Left ventricle myocardium superior (tissue), 1 donor: Measurements from ENCODE around the gene MORF4L1. TPM values are rescaled to one million over a fixed set of nuclear protein-coding genes. Genes with fewer than 3 reads are reported as not detected.
"Not testable (repeated sequence)": the region's sequence is repeated elsewhere in the genome, so short reads cannot be mapped to it uniquely, and the experiment has no call there.

Experiments
- ATAC-seq: fragments of 200-7000 bp; cut with Tn5 transposase; one replicate; pipeline ENCODE4 v1.9.1; 2020; ENCODE audit warnings: mild to moderate bottlenecking, moderate library complexity
- DNase-seq: peaks from one replicate; pipeline ENCODE4 v3.0.0-alpha.2; 2020
- intact Hi-C: fragments of 100-400 bp; cut with micrococcal nuclease; formaldehyde crosslinking; loops from one replicate; pipeline ENCODE4 v1.11.0; 2022
- total RNA-seq: library from RNA; stranded (reverse); fragmentation: NEBNext Ultra II Directional; extraction: Animal tissue kit (Norgen Biotek cat#: 25700); gene quantifications from one replicate; pipeline ENCODE4 v1.2.1, GENCODE V29; 2021
- donor health status: DM: no; HTN: yes; CAD: no; lungs with severe emphysema.

The MORF4L1 gene
- total RNA-seq, 1 donor from 2014 or later = 343 TPM

GRCh38 chr15:78889000-78889399 is 16.3 kb downstream of the MORF4L1 start:
- intact Hi-C loops = no loop called here
- no peak for ATAC-seq
- no peak for DNase-seq

- ATAC-seq = no peak
- DNase-seq = no peak
- intact Hi-C loops = no loop called here
These were observed 20.8 kb downstream of the MORF4L1 start for GRCh38 chr15:78893538-78893937.

DNA sequence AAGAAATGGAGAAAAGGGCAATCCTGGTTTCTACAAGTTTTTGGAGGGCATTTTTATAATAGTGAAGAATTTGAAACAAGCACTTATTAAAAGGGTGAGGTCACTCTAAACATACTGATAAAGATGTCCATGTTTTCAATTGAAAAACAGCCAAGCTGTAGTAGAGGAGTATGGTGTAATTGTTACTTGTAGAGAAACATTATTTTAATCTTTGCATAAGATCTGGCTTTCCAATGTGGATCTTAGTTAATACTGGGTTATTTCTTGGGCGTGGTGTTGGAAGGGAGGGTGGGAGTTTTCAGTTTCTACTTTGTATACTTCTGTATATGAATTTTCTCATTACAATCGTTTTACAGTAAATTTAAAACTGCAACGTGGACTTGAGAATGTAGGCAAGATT is 22.8 kb downstream of the MORF4L1 start:
- ATAC-seq (no peak), DNase-seq (no peak)

GRCh38 chr15:78898540-78898939 is 25.9 kb downstream of the MORF4L1 start:
- intact Hi-C loops = no loop called here
- ATAC-seq (no peak), DNase-seq (no peak)

More for the DNA sequence above, 22.8 kb downstream of the MORF4L1 start:
- intact Hi-C loops = no loop called here

DNA sequence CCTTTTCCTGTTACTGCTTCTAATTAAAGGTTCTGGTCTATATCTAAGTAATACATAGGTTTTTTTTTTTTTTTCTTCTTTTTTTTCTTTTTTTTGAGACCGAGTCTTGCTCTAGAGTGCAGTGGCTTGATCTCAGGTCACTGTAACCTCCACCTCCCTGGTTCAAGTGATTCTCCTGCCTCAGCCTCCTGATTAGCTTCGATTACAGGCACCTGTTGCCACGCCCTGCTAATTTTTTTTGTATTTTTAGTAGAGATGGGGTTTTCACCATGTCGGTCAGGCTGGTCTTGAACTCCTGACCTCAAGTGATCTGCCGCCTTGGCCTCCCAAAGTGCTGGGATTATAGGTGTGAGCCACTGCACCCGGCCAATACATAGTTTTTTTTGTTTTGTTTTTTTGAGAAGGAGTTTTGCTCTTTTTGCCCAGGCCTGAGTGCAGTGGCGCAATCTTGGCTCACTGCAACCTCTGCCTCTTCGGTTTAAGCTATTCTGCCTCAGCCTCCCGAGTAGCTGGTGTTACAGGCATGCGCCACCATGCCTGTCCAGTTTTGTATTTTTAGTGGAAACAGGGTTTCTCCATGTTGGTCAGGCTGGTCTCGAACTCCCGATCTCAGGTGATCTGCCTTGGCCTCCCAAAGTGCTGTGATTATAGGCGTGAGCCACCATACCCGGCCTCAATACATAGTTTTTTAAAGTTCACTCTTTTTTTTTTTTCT is 28.3 kb downstream of the MORF4L1 start:
- intact Hi-C loops, ATAC-seq, DNase-seq: not testable (repeated sequence)

- ATAC-seq, DNase-seq, intact Hi-C loops: not testable (repeated sequence)
These were observed 29.8 kb downstream of the MORF4L1 start for GRCh38 chr15:78902281-78903032.

- ATAC-seq (no peak), DNase-seq (no peak)
- intact Hi-C loops = no loop called here
These were observed 32.1 kb downstream of the MORF4L1 start for GRCh38 chr15:78904599-78905358.

- ATAC-seq (peak; percentile 58), DNase-seq (no peak)
- intact Hi-C loops = no loop called here
These were observed 33.6 kb downstream of the MORF4L1 start for GRCh38 chr15:78906316-78906620.

DNA sequence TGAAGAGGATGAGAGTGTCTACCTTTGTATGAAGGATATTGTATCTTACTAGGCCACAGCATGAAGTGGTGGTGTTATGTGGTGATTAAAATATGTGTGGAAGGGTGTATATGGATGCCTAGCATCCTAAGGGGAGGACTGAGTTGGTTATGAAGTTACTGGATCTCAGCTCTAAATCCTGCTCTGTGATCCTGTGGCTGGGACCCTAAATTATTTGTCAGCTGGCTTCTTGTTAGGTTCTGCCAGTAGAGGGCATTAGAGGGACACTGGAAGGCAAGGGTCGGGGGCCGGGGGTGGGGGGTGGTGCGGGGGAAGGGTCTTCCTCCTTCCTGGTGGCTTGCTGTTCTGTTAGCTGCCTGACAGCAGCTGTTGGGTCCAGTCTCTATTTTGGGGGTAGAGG is 34.9 kb downstream of the MORF4L1 start:
- ATAC-seq = no peak
- DNase-seq = no peak
- intact Hi-C loops = no loop called here

DNA sequence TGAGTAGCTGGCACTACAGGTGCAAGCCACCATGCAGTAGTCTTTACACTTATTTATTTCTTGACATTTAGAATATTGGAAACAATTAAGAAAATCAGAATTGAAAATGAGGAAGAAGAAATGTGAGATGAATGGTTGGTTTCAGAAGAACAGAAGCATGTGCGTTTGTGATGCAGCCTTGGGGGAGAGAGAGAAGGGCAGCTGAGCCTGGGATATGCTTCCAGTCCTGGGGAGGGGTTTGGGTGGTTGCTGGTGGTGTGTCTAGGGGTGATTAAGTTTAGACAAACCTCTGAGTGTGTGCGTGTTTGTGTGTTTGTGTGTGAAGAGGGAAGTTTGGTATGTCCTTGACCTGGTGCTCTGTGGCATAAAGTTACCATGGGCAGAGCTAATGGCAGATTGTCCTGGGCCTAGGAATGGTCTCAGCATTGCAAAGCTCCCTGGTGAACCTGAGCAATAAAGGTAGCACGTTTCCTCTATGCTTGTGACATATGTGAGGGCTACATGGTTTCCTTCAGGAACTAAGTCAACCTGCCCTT is 36.5 kb downstream of the MORF4L1 start:
- no peak for ATAC-seq
- intact Hi-C loops = no loop called here
- DNase-seq = no peak

DNA sequence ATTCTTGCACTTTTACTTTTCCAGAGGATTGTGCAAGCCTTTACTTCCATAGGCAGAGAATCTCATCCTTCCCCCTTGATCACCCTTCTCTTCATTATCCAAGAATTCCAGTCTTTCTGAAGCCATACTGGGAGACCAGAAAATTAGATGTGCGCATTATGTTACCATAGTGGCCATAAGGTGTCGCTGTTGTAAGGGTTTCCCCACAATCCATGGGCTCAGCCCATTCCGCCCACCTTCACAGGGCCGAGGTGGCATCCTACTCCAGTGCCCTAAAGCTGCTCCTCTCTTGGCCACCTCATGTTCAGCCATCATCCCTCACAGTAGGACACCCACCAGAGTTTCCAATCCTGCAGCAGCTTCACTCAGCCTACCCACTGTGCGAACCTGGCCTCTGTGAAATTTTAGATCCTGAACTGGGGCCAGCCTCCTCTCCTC is 37.1 kb downstream of the MORF4L1 start:
- no peak for DNase-seq
- intact Hi-C loops = loop anchor here (5.0 kb wide), 1 partner anchor 272 kb away; no protein-coding TSS in a partner anchor

DNA sequence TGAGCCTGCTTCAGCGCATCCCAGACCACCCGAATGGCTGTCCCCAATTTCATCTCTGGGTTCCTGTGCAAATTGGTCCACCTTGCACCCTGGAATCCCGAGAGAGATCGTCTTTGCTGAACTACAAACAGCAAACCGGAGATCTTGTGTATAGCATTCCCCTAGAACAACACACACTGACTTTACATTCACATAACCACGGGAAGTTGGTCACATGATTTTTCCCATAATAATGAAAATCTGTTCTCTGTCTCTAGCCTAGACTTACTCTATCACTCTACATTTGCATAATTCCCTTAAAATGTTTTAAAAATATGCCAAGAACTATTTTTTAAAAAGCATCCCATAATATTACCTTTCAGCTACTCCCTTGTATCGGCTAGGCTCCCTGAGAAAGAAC is 37.6 kb downstream of the MORF4L1 start:
- ATAC-seq (no peak), DNase-seq (no peak)
- intact Hi-C loops = loop anchor here (5.0 kb wide), 1 partner anchor 272 kb away; no protein-coding TSS in a partner anchor

More for the DNA sequence above, 37.1 kb downstream of the MORF4L1 start:
- peak; percentile 39 for ATAC-seq

DNA sequence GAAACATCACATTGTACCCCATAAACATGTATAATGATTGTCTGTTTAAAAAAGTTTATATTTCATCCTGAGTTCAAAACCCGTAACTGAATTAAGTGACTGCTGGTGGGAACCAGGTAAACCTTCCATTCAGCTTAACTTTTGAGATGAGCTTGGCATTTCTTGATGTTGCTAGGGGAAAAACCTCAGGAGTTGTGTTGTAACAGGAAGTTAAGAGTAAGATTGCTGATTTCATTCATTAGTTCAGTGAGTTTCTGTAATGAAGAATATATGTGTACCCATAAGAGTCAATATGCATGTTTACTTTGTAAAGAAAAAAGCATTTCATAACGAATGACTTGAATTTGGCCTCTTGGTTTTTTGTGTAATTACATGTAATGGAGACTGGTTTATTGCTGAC is 39.6 kb downstream of the MORF4L1 start:
- intact Hi-C loops = loop anchor here (5.0 kb wide), 1 partner anchor 270 kb away; no protein-coding TSS in a partner anchor
- no peak for ATAC-seq

GRCh38 chr15:78913012-78913411 is 40.3 kb downstream of the MORF4L1 start:
- ATAC-seq = no peak
- intact Hi-C loops = loop anchor here (5.0 kb wide), 1 partner anchor 269 kb away; no protein-coding TSS in a partner anchor
- DNase-seq = no peak

More for the DNA sequence above, 39.6 kb downstream of the MORF4L1 start:
- DNase-seq = no peak

- ATAC-seq = peak; percentile 68
- intact Hi-C loops = loop anchor here (5.0 kb wide), 1 partner anchor 268 kb away; no protein-coding TSS in a partner anchor
- DNase-seq = peak; percentile 67
These were observed 41.5 kb downstream of the MORF4L1 start for GRCh38 chr15:78914027-78914764.

GRCh38 chr15:78915341-78916087 is 42.8 kb downstream of the MORF4L1 start:
- ATAC-seq (peak; percentile 68), DNase-seq (peak; percentile 60)
- intact Hi-C loops = no loop called here

GRCh38 chr15:78916088-78916487 is 43.4 kb downstream of the MORF4L1 start:
- DNase-seq (no peak), ATAC-seq (no peak)
- intact Hi-C loops = no loop called here

DNA sequence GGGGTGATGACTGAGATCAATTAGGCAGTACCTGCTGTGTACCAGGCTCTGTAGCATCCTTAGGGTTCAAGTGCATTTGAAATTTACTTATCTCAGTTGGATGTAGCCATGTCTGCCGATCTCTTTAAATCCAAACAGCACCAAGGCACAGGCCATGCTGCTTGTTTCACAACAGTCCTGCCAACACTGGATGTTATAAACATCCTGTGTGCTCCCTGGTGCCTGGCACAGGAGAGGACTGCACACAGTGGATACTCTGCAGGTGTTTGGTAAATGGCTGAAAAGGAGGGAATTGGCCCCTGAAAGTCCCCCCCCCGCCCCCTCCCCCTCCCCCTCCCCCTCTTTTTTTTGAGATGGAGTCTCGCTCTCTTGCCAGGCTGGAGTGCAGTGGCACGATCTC is 45.2 kb downstream of the MORF4L1 start:
- intact Hi-C loops = no loop called here
- no peak for ATAC-seq
- no peak for DNase-seq
